ENCODE measurements around the gene NID2. TPM values are rescaled to one million over a fixed set of nuclear protein-coding genes. Genes with fewer than 3 reads are reported as not detected.

Gene NID2
- total and polyA plus RNA-seq, 4 donors = 2.8 to 56.6 (median 26.5) TPM

DNA sequence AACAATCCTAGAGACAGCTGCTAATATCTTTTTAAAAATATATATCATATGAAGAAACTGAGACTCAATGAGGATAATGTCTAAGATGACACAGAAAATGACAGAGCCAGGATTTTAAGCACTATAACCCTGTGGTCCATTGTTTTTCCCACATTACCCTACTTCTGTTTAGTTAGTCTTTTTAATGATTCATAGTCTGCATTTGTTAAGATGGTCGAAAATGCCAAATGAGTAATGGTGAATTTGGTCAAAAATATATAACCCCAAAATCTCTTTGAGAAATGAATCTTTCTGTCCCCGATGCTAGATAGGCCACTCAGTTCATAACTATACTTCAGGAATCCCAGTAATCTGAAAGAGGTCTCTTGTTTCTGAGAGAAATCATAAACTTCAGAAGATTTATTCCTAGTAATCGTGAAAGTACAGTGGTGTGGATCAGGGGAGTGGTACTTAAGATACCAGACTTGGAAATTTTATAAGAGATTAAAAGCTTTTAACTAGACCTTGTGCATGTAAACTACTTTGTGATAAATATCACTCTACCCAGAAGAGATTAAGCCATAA lies 68.8 kb downstream of the NID2 start:
- ATAC-seq (ENCODE audit: low FRiP score) (no peak), DNase-seq (no peak)
- Histone ChIP-seq H3K27ac (ENCODE audit: low read depth in 1 of 2, low read length in 2 of 2) (no peak overlapping the region), H3K27me3 (ENCODE audit: control insufficient read depth in 1 of 2, insufficient read depth in 2 of 2, low read length in 1 of 2) (no peaks in the 10 kb centered on the region), H3K36me3 (ENCODE audit: control insufficient read depth in 1 of 2, insufficient read depth in 2 of 2, low read length in 1 of 2) (no peaks in the 10 kb centered on the region), H3K9me3 (ENCODE audit: control insufficient read depth, low read length) (no peaks in the 10 kb centered on the region), H3K4me1 (ENCODE audit: control insufficient read depth in 1 of 2, insufficient read depth in 2 of 2, low read length in 2 of 2) (no peaks in the 10 kb centered on the region), H3K4me3 (ENCODE audit: low read length in 2 of 2) (no peak overlapping the region)
- intact Hi-C loops (cut with DNase I) = loop anchor here in 1 of 2 donors (5.0 kb wide), 1 partner anchor 77 kb away; no protein-coding TSS in a partner anchor
- WGBS, 2 donors = 37 to 42% methylated on average over 3 of the region's 3 CpGs

DNA sequence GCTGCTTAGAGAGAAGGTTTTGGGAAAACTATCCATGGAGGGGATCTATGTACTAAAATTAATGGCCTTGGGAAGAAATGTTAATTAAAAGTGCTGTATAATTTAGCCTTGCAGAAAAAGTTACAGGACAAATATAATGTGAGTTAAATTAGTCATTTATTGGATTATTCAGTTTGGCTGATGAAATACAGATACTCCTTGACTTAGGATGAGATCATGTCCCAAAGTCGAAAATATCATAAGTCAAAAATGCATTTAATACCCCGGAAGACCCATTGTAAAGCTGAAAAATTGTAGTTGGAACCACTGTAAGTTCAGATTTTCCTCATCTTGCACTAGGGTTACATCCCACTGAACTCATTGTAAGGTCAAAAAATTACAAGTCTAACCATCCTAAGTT lies 69.8 kb downstream of the NID2 start:
- H3K27ac ChIP-seq (ENCODE audit: low read depth in 1 of 2, low read length in 2 of 2) = no peak overlapping the region
- ATAC-seq (ENCODE audit: low FRiP score) (no peak), DNase-seq (no peak)
- WGBS, 2 donors = 61 to 70% methylated on average over 2 of the region's 2 CpGs
- H3K36me3 ChIP-seq (ENCODE audit: control insufficient read depth in 1 of 2, insufficient read depth in 2 of 2, low read length in 1 of 2) = no peaks in the 10 kb centered on the region
- intact Hi-C loops (cut with DNase I) = loop anchor here in 1 of 2 donors (5.0 kb wide), 1 partner anchor 33 kb away; no protein-coding TSS in a partner anchor
- H3K27me3 ChIP-seq (ENCODE audit: control insufficient read depth in 1 of 2, insufficient read depth in 2 of 2, low read length in 1 of 2) = no peaks in the 10 kb centered on the region
- no peak overlapping the region for H3K4me3 ChIP-seq (ENCODE audit: low read length in 2 of 2)
- no peaks in the 10 kb centered on the region for H3K9me3 ChIP-seq (ENCODE audit: control insufficient read depth, low read length)
- H3K4me1 ChIP-seq (ENCODE audit: control insufficient read depth in 1 of 2, insufficient read depth in 2 of 2, low read length in 2 of 2) = no peaks in the 10 kb centered on the region

DNA sequence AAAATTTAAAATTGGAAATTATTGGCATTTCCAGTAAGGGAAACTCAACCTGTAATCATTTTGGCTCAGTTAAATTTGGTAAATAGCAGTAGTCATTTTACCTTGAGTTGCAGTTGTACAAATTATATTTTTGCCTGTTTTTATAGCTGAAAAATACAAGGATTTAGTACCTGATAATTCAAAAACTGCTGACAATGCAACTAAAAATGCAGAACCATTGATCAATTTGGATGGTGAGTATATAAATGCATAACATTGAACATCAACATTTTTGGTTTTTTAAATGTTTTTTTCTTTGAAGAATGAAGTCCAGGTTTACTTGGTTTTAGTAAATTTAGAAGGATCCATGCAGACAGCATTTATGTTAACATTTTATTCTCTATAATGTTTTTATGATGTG lies 70.5 kb downstream of the NID2 start:
- ATAC-seq (ENCODE audit: low FRiP score) (no peak), DNase-seq (no peak)
- Histone ChIP-seq H3K4me3 (ENCODE audit: low read length in 2 of 2) (no peak overlapping the region), H3K27me3 (ENCODE audit: control insufficient read depth in 1 of 2, insufficient read depth in 2 of 2, low read length in 1 of 2) (no peaks in the 10 kb centered on the region), H3K9me3 (ENCODE audit: control insufficient read depth, low read length) (no peaks in the 10 kb centered on the region), H3K36me3 (ENCODE audit: control insufficient read depth in 1 of 2, insufficient read depth in 2 of 2, low read length in 1 of 2) (no peaks in the 10 kb centered on the region), H3K27ac (ENCODE audit: low read depth in 1 of 2, low read length in 2 of 2) (no peak overlapping the region), H3K4me1 (ENCODE audit: control insufficient read depth in 1 of 2, insufficient read depth in 2 of 2, low read length in 2 of 2) (no peaks in the 10 kb centered on the region)
- intact Hi-C loops (cut with DNase I) = loop anchor here in 1 of 2 donors (5.0 kb wide), 1 partner anchor 34 kb away; no protein-coding TSS in a partner anchor

DNA sequence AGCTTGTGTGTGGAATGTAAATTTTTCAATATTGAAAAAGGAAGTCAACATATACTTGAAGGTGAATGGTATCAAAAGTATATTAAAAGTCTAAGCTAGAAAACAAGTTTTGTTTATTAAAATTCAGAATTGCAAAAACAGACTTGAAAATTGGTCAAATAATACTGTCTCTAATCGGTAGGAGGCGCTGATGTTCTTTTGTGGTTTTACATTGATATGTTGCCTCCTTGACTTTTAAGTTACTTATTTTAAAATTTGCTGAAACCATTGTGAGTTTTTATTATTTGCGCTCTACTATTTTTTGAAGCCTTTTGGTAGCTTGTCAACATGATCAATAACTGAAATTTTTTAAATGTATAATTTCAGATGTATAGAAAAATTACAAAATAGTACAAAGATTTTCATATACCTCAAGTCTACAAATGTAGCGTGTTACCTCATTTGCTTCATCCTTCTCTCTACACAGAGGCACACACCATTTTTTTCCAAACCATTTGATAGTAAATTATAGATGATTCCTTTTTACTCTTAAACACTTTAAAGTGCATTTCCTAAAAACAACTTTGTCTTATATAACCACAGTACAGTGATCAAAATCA lies 72.6 kb downstream of the NID2 start:
- H3K4me1 ChIP-seq (ENCODE audit: control insufficient read depth in 1 of 2, insufficient read depth in 2 of 2, low read length in 2 of 2) = no peaks in the 10 kb centered on the region
- no peak for ATAC-seq (ENCODE audit: low FRiP score)

DNA sequence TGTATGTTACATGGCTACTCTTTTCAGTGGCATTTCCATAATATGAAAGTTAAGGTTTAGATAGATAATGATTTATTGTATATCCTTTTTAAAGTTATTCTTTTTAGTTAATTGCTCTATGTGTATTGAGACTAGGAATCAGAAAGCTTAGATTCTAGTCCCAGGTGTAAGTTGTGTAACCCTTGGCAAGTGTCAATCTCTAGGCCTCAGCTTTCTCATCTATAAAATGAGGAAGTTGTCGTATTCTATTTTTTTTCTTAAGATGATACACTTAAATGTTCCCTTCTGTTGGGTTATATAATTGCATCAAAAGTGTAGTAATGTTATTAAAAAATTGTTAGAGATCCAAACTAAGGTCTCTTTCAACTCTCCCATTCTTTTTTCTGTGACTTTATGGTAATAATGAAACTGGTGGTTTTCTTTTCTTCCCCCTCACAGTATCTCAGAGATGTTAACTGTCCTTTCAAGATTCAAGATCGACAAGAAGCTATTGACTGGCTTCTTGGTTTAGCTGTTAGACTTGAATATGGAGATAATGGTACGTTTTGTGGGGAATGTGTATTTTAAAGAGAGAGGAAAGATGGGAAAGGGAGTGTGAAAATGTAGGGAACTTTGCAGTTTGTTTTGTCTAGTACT lies 75.5 kb downstream of the NID2 start:
- 64 to 70% methylated on average over 3 of the region's 3 CpGs for WGBS, 2 donors
- no peak for ATAC-seq (ENCODE audit: low FRiP score)
- H3K9me3 ChIP-seq (ENCODE audit: control insufficient read depth, low read length) = no peaks in the 10 kb centered on the region
- H3K27me3 ChIP-seq (ENCODE audit: control insufficient read depth in 1 of 2, insufficient read depth in 2 of 2, low read length in 1 of 2) = no peaks in the 10 kb centered on the region
- DNase-seq = no peak
- no peaks in the 10 kb centered on the region for H3K36me3 ChIP-seq (ENCODE audit: control insufficient read depth in 1 of 2, insufficient read depth in 2 of 2, low read length in 1 of 2)
- H3K27ac ChIP-seq (ENCODE audit: low read depth in 1 of 2, low read length in 2 of 2) = no peak overlapping the region
- no peak overlapping the region for H3K4me3 ChIP-seq (ENCODE audit: low read length in 2 of 2)
- intact Hi-C loops (cut with DNase I) = no loop called here
- H3K4me1 ChIP-seq (ENCODE audit: control insufficient read depth in 1 of 2, insufficient read depth in 2 of 2, low read length in 2 of 2) = no peaks in the 10 kb centered on the region

More for the DNA sequence above, 72.6 kb downstream of the NID2 start:
- Histone ChIP-seq H3K27me3 (ENCODE audit: control insufficient read depth in 1 of 2, insufficient read depth in 2 of 2, low read length in 1 of 2) (no peaks in the 10 kb centered on the region), H3K9me3 (ENCODE audit: control insufficient read depth, low read length) (no peaks in the 10 kb centered on the region), H3K4me3 (ENCODE audit: low read length in 2 of 2) (no peak overlapping the region), H3K27ac (ENCODE audit: low read depth in 1 of 2, low read length in 2 of 2) (no peak overlapping the region), H3K36me3 (ENCODE audit: control insufficient read depth in 1 of 2, insufficient read depth in 2 of 2, low read length in 1 of 2) (no peaks in the 10 kb centered on the region)
- WGBS, 2 donors = 45 to 52% methylated on average over 4 of the region's 4 CpGs
- intact Hi-C loops (cut with DNase I) = loop anchor here (1.0 to 5.0 kb wide), 4 partner anchors 36 to 136 kb away; no protein-coding TSS in a partner anchor
- DNase-seq = no peak

DNA sequence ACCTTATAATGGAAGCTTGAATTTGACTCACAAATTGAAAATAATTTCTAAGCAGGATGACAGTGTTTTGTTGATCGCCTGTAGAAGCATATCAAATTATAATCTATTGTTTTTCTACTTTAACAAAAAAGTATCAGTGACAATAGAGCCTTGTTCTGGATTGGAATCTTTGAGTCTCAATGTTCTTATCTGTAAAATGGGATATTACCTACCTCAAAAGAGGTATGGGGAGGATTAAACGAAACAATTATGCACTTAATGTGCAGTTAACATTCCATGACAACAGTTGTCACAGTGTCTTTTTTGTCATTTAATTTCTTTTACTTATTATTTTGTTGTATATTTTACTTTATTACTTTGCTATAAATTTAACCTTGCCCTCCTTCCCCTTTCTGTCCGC lies 78.4 kb downstream of the NID2 start:
- ATAC-seq (ENCODE audit: low FRiP score) (no peak), DNase-seq (no peak)
- no peaks in the 10 kb centered on the region for H3K36me3 ChIP-seq (ENCODE audit: control insufficient read depth in 1 of 2, insufficient read depth in 2 of 2, low read length in 1 of 2)
- H3K4me3 ChIP-seq (ENCODE audit: low read length in 2 of 2) = peak overlapping the region; percentile 22 to 75
- no peaks in the 10 kb centered on the region for H3K27me3 ChIP-seq (ENCODE audit: control insufficient read depth in 1 of 2, insufficient read depth in 2 of 2, low read length in 1 of 2)
- 66 to 67% methylated on average over 3 of the region's 3 CpGs for WGBS, 2 donors
- intact Hi-C loops (cut with DNase I) = no loop called here
- H3K9me3 ChIP-seq (ENCODE audit: control insufficient read depth, low read length) = no peaks in the 10 kb centered on the region
- no peaks in the 10 kb centered on the region for H3K4me1 ChIP-seq (ENCODE audit: control insufficient read depth in 1 of 2, insufficient read depth in 2 of 2, low read length in 2 of 2)
- no peak overlapping the region for H3K27ac ChIP-seq (ENCODE audit: low read depth in 1 of 2, low read length in 2 of 2)

DNA sequence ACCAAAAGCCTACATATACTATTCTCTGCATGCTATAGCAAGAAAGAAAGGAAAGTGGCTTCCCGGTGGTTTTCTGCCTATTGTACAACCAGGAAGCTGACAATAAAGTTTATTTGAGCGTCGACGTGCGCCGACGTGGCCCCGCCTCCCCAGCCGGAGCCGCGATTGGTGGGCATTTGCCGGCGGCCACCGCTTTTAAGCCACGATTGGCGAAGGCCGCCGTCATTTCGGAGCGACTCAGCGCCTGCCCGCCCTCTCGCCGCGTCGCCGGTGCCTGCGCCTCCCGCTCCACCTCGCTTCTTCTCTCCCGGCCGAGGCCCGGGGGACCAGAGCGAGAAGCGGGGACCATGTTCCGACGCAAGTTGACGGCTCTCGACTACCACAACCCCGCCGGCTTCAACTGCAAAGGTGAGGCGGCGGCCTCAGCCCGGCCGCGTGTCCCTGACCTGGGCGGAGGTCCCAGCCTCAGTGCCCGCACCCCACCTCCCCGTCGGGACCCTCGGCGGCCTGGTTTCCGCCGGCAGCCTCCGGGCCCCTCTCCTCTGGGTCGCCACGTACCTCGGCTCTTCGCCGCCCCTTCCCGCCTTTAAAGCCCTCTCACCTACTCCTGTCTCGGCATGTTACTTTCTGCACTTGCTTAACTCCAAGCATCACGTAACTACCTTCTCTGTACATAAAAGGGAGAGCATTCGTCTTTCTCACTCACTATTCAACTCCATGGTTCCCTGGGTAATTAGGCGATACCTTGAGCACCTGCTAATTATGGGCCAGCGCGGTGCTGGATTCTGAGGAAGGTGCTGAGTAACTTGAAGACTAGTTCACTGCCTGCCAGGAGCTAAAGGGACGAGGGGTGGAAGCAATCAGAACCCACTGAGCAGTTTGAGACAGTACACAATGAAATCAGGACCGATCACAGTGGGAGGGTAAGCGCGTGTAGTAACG lies 79.3 kb downstream of the NID2 start, which contains the start of gene RTRAF:
TSS of gene RTRAF (plus strand) at position 254 of the 942 bp plus-strand sequence. CDS start at position 348, 94 bp downstream.
- ATAC-seq (ENCODE audit: low FRiP score) (peak; percentile 98), DNase-seq (peak; percentile 96 to 98)
- 0% methylated on average over 62 to 72 of the region's 72 CpGs for WGBS, 2 donors
- intact Hi-C loops (cut with DNase I) = no loop called here
- Histone ChIP-seq H3K4me1 (ENCODE audit: control insufficient read depth in 1 of 2, insufficient read depth in 2 of 2, low read length in 2 of 2) (no peaks in the 10 kb centered on the region), H3K27me3 (ENCODE audit: control insufficient read depth in 1 of 2, insufficient read depth in 2 of 2, low read length in 1 of 2) (no peaks in the 10 kb centered on the region), H3K9me3 (ENCODE audit: control insufficient read depth, low read length) (no peaks in the 10 kb centered on the region), H3K4me3 (ENCODE audit: low read length in 2 of 2) (peak within 1 kb of the TSS; percentile 75 to 91), H3K36me3 (ENCODE audit: control insufficient read depth in 1 of 2, insufficient read depth in 2 of 2, low read length in 1 of 2) (no peaks in the 10 kb centered on the region), H3K27ac (ENCODE audit: low read depth in 1 of 2, low read length in 2 of 2) (peak within 1 kb of the TSS; percentile 2 to 34)

DNA sequence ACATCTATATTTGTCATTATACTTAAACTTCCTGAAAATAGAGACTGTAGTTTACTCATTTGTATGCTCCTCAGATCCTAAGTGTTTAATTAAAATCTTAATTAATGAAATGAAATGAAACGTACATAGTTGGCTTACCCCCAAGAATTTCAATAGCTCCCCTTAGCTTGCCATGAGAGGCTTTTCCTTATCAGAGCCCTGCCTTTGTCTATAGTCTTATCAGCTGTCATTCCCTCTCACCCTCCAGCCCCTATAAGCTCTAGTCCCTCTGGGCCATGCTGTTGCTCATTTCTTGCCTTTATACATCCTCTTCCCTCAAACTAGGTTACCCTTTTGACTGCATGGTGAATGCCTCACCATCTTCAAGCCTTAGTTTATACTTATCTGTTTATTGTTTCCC lies 80.6 kb downstream of the NID2 start:
- Histone ChIP-seq H3K9me3 (ENCODE audit: control insufficient read depth, low read length) (no peaks in the 10 kb centered on the region), H3K36me3 (ENCODE audit: control insufficient read depth in 1 of 2, insufficient read depth in 2 of 2, low read length in 1 of 2) (no peaks in the 10 kb centered on the region), H3K4me3 (ENCODE audit: low read length in 2 of 2) (no peak overlapping the region), H3K4me1 (ENCODE audit: control insufficient read depth in 1 of 2, insufficient read depth in 2 of 2, low read length in 2 of 2) (no peaks in the 10 kb centered on the region), H3K27me3 (ENCODE audit: control insufficient read depth in 1 of 2, insufficient read depth in 2 of 2, low read length in 1 of 2) (no peaks in the 10 kb centered on the region), H3K27ac (ENCODE audit: low read depth in 1 of 2, low read length in 2 of 2) (no peak overlapping the region)
- DNase-seq (no peak), ATAC-seq (ENCODE audit: low FRiP score) (no peak)
- WGBS, 2 donors = 59 to 60% methylated on average over 1 of the region's 1 CpG
- intact Hi-C loops (cut with DNase I) = no loop called here
